Bronchial epithelial cell (primary cell): ENCODE results near the gene SNX20. TPM values are rescaled to one million over a fixed set of nuclear protein-coding genes. Genes with fewer than 3 reads are reported as not detected.

Source experiments
- DNase-seq: peaks from one replicate; pipeline ENCODE4 v3.0.0-alpha.2; 2010; ENCODE audit warnings: low read depth
- FAIRE-seq: peaks from 2 replicates; lab custom pipeline; 2011; peaks lifted over from hg19 to GRCh38; lab: Jason Lieb, UNC
- H3K27me3 ChIP-seq: 2 replicates; pipeline ENCODE4 v1.5.1; 2011; ENCODE audit warnings: low read length; ENCODE audit not compliant: control insufficient read depth, insufficient read depth
- H3K36me3 ChIP-seq: 2 replicates; pipeline ENCODE4 v1.5.1; 2011; ENCODE audit warnings: low read length; ENCODE audit not compliant: control insufficient read depth, insufficient read depth
- H3K4me3 ChIP-seq: 2 replicates; pipeline ENCODE4 v1.5.1; 2011; ENCODE audit warnings: mild to moderate bottlenecking, low read depth, low read length, control low read depth
- CTCF ChIP-seq: IDR thresholded peaks from 2 replicates; pipeline ENCODE4 v1.5.1; 2011; ENCODE audit warnings: mild to moderate bottlenecking, moderate library complexity, low read length, control low read depth, inconsistent platforms; ENCODE audit not compliant: insufficient read depth, severe bottlenecking
- total RNA-seq: library from RNA; depleted of rRNA; stranded (reverse); fragments of >200 nt; gene quantifications from 2 replicates; pipeline ENCODE4 v1.2.1, GENCODE V29; 2014

SNX20 gene
- total RNA-seq, 1 donor from 2014 or later: not detected

DNA sequence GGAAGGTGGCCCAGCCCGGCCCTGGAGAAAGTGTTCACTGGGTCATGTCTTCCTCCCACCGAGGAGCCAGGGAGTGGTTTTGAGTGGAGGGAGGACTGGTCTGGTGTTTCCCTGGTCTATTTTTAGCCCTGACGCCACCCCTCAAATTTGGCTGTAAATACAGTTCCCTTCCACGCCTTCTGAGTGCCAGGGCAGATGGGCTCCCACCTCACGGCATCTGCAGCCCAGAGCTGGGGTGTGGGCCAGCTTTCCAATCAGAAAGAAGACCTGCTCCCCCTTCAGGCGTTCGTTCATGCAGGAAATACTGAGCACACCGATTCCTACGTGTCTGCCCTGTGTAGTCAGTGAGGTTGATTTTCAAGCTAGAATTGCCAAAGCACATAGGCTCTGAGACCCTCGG, 53.7 kb downstream of the SNX20 start:
- H3K36me3 ChIP-seq: no peaks in the 10 kb centered on the region
- H3K4me3 ChIP-seq: no peak overlapping the region
- DNase-seq (peak; percentile 8), FAIRE-seq (no peak)
- no peaks in the 10 kb centered on the region for H3K27me3 ChIP-seq
- TF ChIP-seq CTCF: peak; percentile 26

DNA sequence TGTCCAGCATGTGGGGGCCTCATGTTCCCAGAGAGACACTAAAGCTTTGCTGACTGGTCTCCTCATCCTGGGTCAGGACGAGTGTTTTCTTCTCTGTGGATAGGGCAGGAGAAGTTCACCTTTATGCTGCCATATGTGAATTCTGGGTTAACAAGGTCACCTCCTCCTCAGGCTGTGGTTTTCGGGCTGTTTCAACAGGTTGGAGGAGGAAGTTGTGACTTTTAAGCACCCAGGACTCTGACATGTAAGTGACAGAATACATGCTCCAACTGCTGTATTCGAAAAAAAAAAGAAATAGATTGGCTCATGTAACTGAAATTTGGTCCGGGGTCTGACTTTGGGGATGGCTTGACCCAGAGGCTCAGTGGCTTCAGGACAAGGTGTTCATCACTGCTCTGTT, 54.2 kb downstream of the SNX20 start:
- H3K4me3 ChIP-seq: no peak overlapping the region
- no peaks in the 10 kb centered on the region for H3K27me3 ChIP-seq
- FAIRE-seq (no peak), DNase-seq (no peak)
- no peaks in the 10 kb centered on the region for H3K36me3 ChIP-seq
- TF ChIP-seq CTCF: no peak

- Histone ChIP-seq H3K4me3 (no peak overlapping the region), H3K36me3 (no peaks in the 10 kb centered on the region), H3K27me3 (no peaks in the 10 kb centered on the region)
- DNase-seq: no peak
- no peak for TF ChIP-seq CTCF
- FAIRE-seq: no peak
These were observed 55.7 kb downstream of the SNX20 start for GRCh38 chr16:50625374-50625773.

- no peak for DNase-seq
- TF ChIP-seq CTCF: no peak
- Histone ChIP-seq H3K36me3 (no peaks in the 10 kb centered on the region), H3K27me3 (no peaks in the 10 kb centered on the region), H3K4me3 (no peak overlapping the region)
- FAIRE-seq: no peak
These were observed 56.6 kb downstream of the SNX20 start for GRCh38 chr16:50624449-50624970.

DNA sequence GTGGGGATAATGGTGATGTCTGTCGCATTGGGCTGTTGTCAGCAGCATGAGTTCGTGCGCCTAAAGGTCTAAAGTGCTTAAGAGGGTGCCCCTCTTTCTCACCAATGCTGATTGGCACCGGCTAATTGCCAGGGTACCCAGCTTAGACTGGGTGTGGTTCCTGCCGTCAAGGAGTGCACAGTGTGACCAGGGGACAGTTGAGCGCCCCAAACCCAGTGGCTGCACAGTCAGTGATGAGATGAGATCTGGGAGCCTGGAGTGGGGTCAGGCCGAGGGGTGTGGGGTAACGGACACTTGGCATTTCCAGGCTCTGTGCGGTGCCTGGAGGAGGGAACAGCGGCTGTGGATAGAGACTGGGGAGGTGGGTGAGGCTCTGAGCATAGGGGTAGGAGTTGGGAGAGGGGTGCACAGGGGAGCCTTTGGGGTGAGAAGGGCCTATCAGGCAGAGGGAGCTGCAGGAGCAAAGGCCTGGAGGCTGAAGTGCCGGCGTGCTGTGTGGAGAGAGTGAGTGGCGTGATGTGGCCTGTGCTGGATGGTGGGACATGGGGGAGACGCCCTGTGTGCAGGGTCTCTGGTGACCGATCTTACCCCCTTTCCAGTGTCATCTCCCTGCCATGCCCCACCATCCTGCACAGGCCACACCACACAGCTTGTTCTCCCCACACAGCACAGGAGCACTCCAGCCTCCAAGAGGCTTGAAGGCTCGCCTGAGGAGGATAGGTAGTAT, 58.3 kb downstream of the SNX20 start:
- no peak for TF ChIP-seq CTCF
- no peak for FAIRE-seq
- no peaks in the 10 kb centered on the region for H3K27me3 ChIP-seq
- no peak for DNase-seq
- no peaks in the 10 kb centered on the region for H3K36me3 ChIP-seq
- H3K4me3 ChIP-seq: no peak overlapping the region

GRCh38 chr16:50622029-50622428, 59.1 kb downstream of the SNX20 start:
- Histone ChIP-seq H3K4me3 (no peak overlapping the region), H3K27me3 (no peaks in the 10 kb centered on the region), H3K36me3 (no peaks in the 10 kb centered on the region)
- FAIRE-seq (no peak), DNase-seq (no peak)
- TF ChIP-seq CTCF: no peak
